ENCODE data around the gene SLC34A3.

SLC34A3 gene

GRCh38 chr9:137265496-137266161, 34.9 kb downstream of the SLC34A3 start:
- H3K4me3 ChIP-seq (replicated peaks; ENCODE audit: low read depth, low read length): no peak overlapping the region
- TF ChIP-seq CTCF (IDR thresholded peaks at IDR 0.05; ENCODE audit: low read depth, low read length, missing control alignments): no peak
- no peak for DNase-seq (ENCODE audit: extremely low read depth, low read depth)

- H3K4me3 ChIP-seq (replicated peaks; ENCODE audit: low read depth, low read length): no peak overlapping the region
- no peak for DNase-seq (ENCODE audit: extremely low read depth, low read depth)
- TF ChIP-seq CTCF (IDR thresholded peaks at IDR 0.05; ENCODE audit: low read depth, low read length, missing control alignments): no peak
Observed at GRCh38 chr9:137266162-137266527, 35.4 kb downstream of the SLC34A3 start.

GRCh38 chr9:137266585-137267453, 36.1 kb downstream of the SLC34A3 start:
- no peak for DNase-seq (ENCODE audit: extremely low read depth, low read depth)
- no peak for TF ChIP-seq CTCF (IDR thresholded peaks at IDR 0.05; ENCODE audit: low read depth, low read length, missing control alignments)
- no peak overlapping the region for H3K4me3 ChIP-seq (replicated peaks; ENCODE audit: low read depth, low read length)

GRCh38 chr9:137267933-137268355, 37.2 kb downstream of the SLC34A3 start:
- H3K4me3 ChIP-seq (replicated peaks; ENCODE audit: low read depth, low read length): no peak overlapping the region
- TF ChIP-seq CTCF (IDR thresholded peaks at IDR 0.05; ENCODE audit: low read depth, low read length, missing control alignments): no peak
- no peak for DNase-seq (ENCODE audit: extremely low read depth, low read depth)

DNA sequence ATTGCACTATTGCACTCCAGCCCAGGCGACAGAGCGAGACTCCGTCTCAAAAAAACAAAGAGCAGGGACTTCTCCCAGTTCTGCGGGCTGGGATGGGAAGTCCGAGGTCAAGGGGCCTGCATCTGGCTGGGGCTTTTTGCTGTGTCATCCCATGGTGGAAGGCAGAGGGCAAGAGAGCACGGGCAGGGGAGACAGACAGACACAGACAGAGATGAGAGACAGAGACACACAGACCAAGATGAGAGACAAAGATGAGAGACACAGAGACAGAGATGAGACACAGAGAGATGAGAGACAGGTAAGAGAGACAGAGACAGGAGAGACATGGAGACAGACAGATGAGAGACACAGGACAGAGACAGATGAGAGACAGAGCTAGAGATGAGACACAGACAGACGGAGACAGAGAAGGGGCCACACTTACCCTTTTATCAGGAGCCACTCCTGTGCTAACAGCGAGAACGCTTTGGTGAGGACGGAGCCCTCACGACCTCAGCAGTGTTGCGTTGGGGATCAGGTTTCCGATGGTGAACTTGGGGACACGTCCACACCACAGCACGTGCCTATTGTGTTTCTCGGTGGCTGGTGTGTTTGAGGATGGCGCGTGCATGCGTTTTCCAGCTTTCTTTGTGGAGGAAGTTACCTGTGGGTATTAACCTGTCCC, 38.0 kb downstream of the SLC34A3 start:
- no peak overlapping the region for H3K4me3 ChIP-seq (replicated peaks; ENCODE audit: low read depth, low read length)

More for the DNA sequence above, 38.0 kb downstream of the SLC34A3 start:
- DNase-seq (ENCODE audit: extremely low read depth, low read depth): no peak
- no peak for TF ChIP-seq CTCF (IDR thresholded peaks at IDR 0.05; ENCODE audit: low read depth, low read length, missing control alignments)
